PC-9 (cell line): Measurements from ENCODE around the gene MTFMT. TPM values are rescaled to one million over a fixed set of nuclear protein-coding genes. Genes with fewer than 3 reads are reported as not detected.

Experiments used
- BruUV-seq: library from RNA; stranded (reverse); fragments of 400-500 nt; replicated peaks from 2 replicates; lab custom pipeline; 2021; lab: Mats Ljungman, UMichigan
- CTCF ChIA-PET: fragments of 300-600 bp; sonication (Branson Sonifier 250); formaldehyde crosslinking; loops from one replicate; lab custom pipeline; 2022; ENCODE audit warnings: antibody characterized with exemption; lab: Charles Lee
- POLR2A ChIA-PET: fragments of 300-600 bp; sonication (Branson Sonifier 250); formaldehyde crosslinking; loops from one replicate; lab custom pipeline; 2022; ENCODE audit warnings: antibody characterized with exemption; ENCODE audit not compliant: unreplicated experiment; lab: Charles Lee
- DNase-seq, 2 experiments: peaks; one replicate each; pipeline versions ENCODE4 v3.0.0 to v3.0.0-alpha.2; 2015 to 2022; ENCODE audit warnings: mixed read lengths in 1 of 2
- H2AFZ ChIP-seq: fragments of 200-600 bp; sonication (generic); 2 replicates; pipeline ENCODE4 v1.8.1; 2017; ENCODE audit warnings: antibody characterized with exemption
- H3F3A ChIP-seq: fragments of 200-600 bp; sonication (generic); 2 replicates; pipeline ENCODE4 v1.8.1; 2017; ENCODE audit warnings: antibody characterized with exemption, mild to moderate bottlenecking, low read depth; ENCODE audit not compliant: insufficient read depth
- H3K27ac ChIP-seq: fragments of 200-600 bp; sonication (generic); 2 replicates; pipeline ENCODE4 v1.6.1; 2016; ENCODE audit warnings: mixed run types
- H3K27me3 ChIP-seq: fragments of 200-600 bp; sonication (generic); 2 replicates; pipeline ENCODE4 v1.6.1; 2016; ENCODE audit warnings: low read depth, mixed run types; ENCODE audit not compliant: insufficient read depth
- H3K36me3 ChIP-seq: fragments of 200-600 bp; sonication (generic); 2 replicates; pipeline ENCODE4 v1.6.1; 2016; ENCODE audit warnings: low read depth, mixed run types
- H3K4me1 ChIP-seq: fragments of 200-600 bp; sonication (generic); replicated peaks from 2 replicates; pipeline ENCODE4 v1.6.1; 2016; ENCODE audit warnings: mixed run types; ENCODE audit not compliant: insufficient read depth
- H3K4me2 ChIP-seq: fragments of 200-600 bp; sonication (generic); 2 replicates; pipeline ENCODE4 v1.6.1; 2017; ENCODE audit warnings: mixed run types
- H3K4me3 ChIP-seq: fragments of 200-600 bp; sonication (generic); 2 replicates; pipeline ENCODE4 v1.6.1; 2016; ENCODE audit warnings: mixed run types
- H3K79me2 ChIP-seq: fragments of 200-600 bp; sonication (generic); 2 replicates; pipeline ENCODE4 v1.6.1; 2017; ENCODE audit warnings: low read depth, mixed run types
- H3K9me2 ChIP-seq: fragments of 200-600 bp; sonication (generic); 2 replicates; pipeline ENCODE4 v1.8.1; 2017; ENCODE audit warnings: mild to moderate bottlenecking; ENCODE audit not compliant: insufficient read depth
- H3K9me3 ChIP-seq: fragments of 200-600 bp; sonication (generic); 2 replicates; pipeline ENCODE4 v1.8.1; 2016; ENCODE audit warnings: low read depth; ENCODE audit not compliant: insufficient read depth
- H4K20me1 ChIP-seq: fragments of 200-600 bp; sonication (generic); 2 replicates; pipeline ENCODE4 v1.8.1; 2017; ENCODE audit not compliant: insufficient read depth
- EZH2 ChIP-seq: fragments of 200-600 bp; sonication (generic); IDR thresholded peaks from 2 replicates; pipeline ENCODE4 v1.8.0; 2017; ENCODE audit warnings: antibody characterized with exemption, low read depth
- intact Hi-C: fragments of 100-400 bp; cut with micrococcal nuclease; formaldehyde crosslinking; loops from one replicate; pipeline ENCODE4 v1.10.0; 2022; ENCODE audit not compliant: unreplicated experiment
- total RNA-seq: library from RNA; stranded (reverse); gene quantifications from 2 replicates; pipeline ENCODE4 v1.2.3, GENCODE V29; 2021
- TF ChIP-seq, protein P1 (sequence below): fragments of 200-600 bp; sonication (generic); conservative IDR thresholded peaks from 2 replicates; pipeline ENCODE4 v1.6.1; 2017; ENCODE audit warnings: mixed run types, antibody characterized with exemption, mild to moderate bottlenecking, moderate library complexity

The MTFMT gene
- total RNA-seq, 1 experiment from 2014 or later, result 16.0 TPM

DNA sequence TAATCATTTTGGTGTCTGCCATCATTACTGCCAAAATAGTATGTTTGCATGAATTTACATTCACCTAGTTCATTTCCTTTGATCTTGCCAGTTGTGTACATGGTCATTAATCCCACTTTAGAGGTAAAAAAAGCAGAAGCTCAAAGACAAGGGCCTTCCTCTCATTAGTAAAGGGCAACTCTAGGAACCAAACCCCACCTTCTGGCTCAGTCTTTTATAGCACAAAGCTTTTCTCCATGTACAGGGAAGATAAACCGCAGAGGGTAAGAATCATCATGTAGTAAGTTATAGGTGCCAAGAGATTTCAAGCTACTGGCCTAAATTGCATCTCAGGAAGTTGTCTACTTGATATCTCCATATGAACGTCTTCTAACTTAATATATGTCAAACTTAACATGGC lies 20.5 kb downstream of the MTFMT start:
- H3K4me1 ChIP-seq, result no peaks in the 10 kb centered on the region
- no peaks in the 10 kb centered on the region for H4K20me1 ChIP-seq
- H3K4me3 ChIP-seq, result no peak overlapping the region
- intact Hi-C loops, result no loop called here
- no peak overlapping the region for H3K27ac ChIP-seq
- no peak for TF ChIP-seq EZH2
- TF ChIP-seq, protein P1, sequence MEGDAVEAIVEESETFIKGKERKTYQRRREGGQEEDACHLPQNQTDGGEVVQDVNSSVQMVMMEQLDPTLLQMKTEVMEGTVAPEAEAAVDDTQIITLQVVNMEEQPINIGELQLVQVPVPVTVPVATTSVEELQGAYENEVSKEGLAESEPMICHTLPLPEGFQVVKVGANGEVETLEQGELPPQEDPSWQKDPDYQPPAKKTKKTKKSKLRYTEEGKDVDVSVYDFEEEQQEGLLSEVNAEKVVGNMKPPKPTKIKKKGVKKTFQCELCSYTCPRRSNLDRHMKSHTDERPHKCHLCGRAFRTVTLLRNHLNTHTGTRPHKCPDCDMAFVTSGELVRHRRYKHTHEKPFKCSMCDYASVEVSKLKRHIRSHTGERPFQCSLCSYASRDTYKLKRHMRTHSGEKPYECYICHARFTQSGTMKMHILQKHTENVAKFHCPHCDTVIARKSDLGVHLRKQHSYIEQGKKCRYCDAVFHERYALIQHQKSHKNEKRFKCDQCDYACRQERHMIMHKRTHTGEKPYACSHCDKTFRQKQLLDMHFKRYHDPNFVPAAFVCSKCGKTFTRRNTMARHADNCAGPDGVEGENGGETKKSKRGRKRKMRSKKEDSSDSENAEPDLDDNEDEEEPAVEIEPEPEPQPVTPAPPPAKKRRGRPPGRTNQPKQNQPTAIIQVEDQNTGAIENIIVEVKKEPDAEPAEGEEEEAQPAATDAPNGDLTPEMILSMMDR, result no peak
- no peaks in the 10 kb centered on the region for H3K27me3 ChIP-seq
- H3K4me2 ChIP-seq, result no peak overlapping the region
- no peak overlapping the region for H2AFZ ChIP-seq
- H3K9me3 ChIP-seq, result no peaks in the 10 kb centered on the region
- ChIA-PET CTCF (interaction anchor here (0.6 to 1.0 kb wide), 2 partner anchors 14 to 49 kb away, joined by 3 to 10 read pairs; no protein-coding TSS in a partner anchor), POLR2A (interaction anchor here (0.7 kb wide), 1 partner anchor 115 kb away, joined by 3 read pairs; no protein-coding TSS in a partner anchor)
- BruUV-seq, result no TSS peak
- no peaks in the 10 kb centered on the region for H3K9me2 ChIP-seq
- no peaks in the 10 kb centered on the region for H3F3A ChIP-seq
- no peak for DNase-seq
- no peaks in the 10 kb centered on the region for H3K79me2 ChIP-seq
- no peaks in the 10 kb centered on the region for H3K36me3 ChIP-seq

DNA sequence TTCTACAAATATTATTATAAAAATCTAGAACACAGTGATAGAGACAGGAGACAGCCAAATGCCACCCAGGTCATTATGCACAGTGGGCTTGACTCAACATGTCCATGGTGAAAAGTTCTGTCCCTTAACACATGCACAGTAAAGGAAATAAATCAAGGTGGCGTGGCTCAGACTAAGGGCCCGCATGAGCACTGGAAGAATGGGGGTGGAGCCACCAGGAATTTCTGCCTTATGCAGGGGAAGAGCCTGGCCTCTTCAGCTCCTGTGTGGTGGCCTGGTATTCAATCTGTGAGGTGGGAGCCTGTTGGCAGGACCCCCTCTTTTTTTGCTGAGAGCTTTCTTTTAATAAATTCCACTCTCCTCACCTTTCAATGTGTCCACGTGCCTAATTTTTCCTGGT lies 22.6 kb downstream of the MTFMT start:
- Histone ChIP-seq H3F3A (no peaks in the 10 kb centered on the region), H3K36me3 (no peaks in the 10 kb centered on the region), H3K9me3 (no peaks in the 10 kb centered on the region), H3K27ac (no peak overlapping the region), H3K9me2 (no peaks in the 10 kb centered on the region), H3K79me2 (no peaks in the 10 kb centered on the region), H3K27me3 (no peaks in the 10 kb centered on the region), H3K4me2 (no peak overlapping the region), H2AFZ (no peak overlapping the region), H3K4me3 (no peak overlapping the region), H4K20me1 (no peaks in the 10 kb centered on the region), H3K4me1 (no peaks in the 10 kb centered on the region)
- no peak for DNase-seq
- intact Hi-C loops, result no loop called here
- TF ChIP-seq, protein P1, result no peak
- no peak for TF ChIP-seq EZH2
- CTCF ChIA-PET, result no interaction called here
- no TSS peak for BruUV-seq
- POLR2A ChIA-PET, result no interaction called here

DNA sequence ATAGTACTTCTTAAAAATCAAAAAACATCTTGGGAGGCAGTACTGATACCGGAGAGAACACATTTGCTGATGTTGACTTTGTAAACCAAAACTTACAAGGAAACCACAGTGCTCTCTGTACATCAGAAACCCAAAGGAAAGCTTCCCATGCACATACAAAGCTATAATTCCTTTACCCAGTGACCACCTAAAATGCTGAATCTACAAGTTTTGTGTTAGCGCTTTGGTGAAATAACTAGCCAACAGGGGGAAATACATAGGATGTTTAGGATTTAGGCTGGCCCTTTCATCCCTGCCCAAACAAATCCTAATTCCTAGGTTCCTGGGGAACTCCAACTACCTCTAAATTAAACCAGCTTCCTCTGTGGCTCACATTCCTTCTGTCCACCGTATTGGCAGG lies 24.4 kb downstream of the MTFMT start:
- Histone ChIP-seq H4K20me1 (no peaks in the 10 kb centered on the region), H3K36me3 (no peaks in the 10 kb centered on the region), H3K79me2 (no peaks in the 10 kb centered on the region), H3K27me3 (no peaks in the 10 kb centered on the region), H3F3A (no peaks in the 10 kb centered on the region), H3K4me2 (no peak overlapping the region), H3K4me3 (no peak overlapping the region), H2AFZ (no peak overlapping the region), H3K4me1 (no peaks in the 10 kb centered on the region), H3K9me3 (no peaks in the 10 kb centered on the region), H3K9me2 (no peaks in the 10 kb centered on the region), H3K27ac (no peak overlapping the region)
- intact Hi-C loops, result no loop called here
- TF ChIP-seq EZH2, result no peak
- TF ChIP-seq, protein P1, result no peak
- DNase-seq, result no peak
- POLR2A ChIA-PET, result interaction anchor here (0.6 kb wide), 1 partner anchor 94 kb away, joined by 3 read pairs; the partner anchor contains the start of gene ANKDD1A
- no TSS peak for BruUV-seq
- CTCF ChIA-PET, result no interaction called here
